Measurements from ENCODE around the gene CREB5. TPM values are rescaled to one million over a fixed set of nuclear protein-coding genes. Genes with fewer than 3 reads are reported as not detected.

The CREB5 gene
- total RNA-seq, 1 experiment from 2014 or later, result 5.2 TPM

DNA sequence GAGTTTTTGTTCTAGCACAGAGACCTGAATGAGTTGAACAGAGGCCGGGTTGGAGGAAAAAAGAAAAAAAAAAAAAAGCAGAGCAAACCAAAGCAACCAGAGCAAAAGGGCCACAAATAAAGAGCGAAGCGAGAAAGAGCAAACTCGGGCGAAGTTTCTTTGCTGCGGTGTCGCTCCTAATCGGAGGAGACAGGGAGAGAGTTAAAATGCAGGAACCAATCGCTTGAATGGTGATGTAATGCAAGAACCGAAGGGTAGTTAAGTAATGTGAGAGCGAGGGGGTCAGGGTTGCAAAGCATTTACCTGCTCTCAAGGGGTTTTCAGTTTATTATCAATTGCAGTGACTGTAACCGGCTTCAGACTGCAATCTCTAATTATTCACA is 274.1 kb downstream of the CREB5 start:
- peak overlapping the region; percentile 77 for H3K4me3 ChIP-seq (ENCODE audit: low read length)
- intact Hi-C loops (cut with micrococcal nuclease), result loop anchor here (1.0 to 5.0 kb wide), 8 partner anchors 20 to 166 kb away; no protein-coding TSS in a partner anchor
- H2AFZ ChIP-seq (ENCODE audit: low read length), result peak overlapping the region; percentile 85
- no peaks in the 10 kb centered on the region for H3K9me2 ChIP-seq (replicated peaks; ENCODE audit: low read length)
- H3K4me1 ChIP-seq (ENCODE audit: insufficient read depth, low read length), result peaks cover 31% of the 10 kb centered on the region
- H4K20me1 ChIP-seq (ENCODE audit: low read length), result no peaks in the 10 kb centered on the region
- DNase-seq (peak; percentile 58), ATAC-seq (peak; percentile 50)
- H3K36me3 ChIP-seq (ENCODE audit: low read depth, low read length), result no peaks in the 10 kb centered on the region
- TSS peak; percentile 83 for BruUV-seq (replicated peaks)
- H3K9ac ChIP-seq (ENCODE audit: low read length), result peak overlapping the region; percentile 81
- peaks cover 5% of the 10 kb centered on the region for H3F3A ChIP-seq (ENCODE audit: low read length, unreplicated experiment)
- H3K79me2 ChIP-seq (ENCODE audit: low read length), result peaks cover 13% of the 10 kb centered on the region
- peak overlapping the region; percentile 93 for H3K4me2 ChIP-seq (ENCODE audit: low read length)
- TF ChIP-seq, protein P1, sequence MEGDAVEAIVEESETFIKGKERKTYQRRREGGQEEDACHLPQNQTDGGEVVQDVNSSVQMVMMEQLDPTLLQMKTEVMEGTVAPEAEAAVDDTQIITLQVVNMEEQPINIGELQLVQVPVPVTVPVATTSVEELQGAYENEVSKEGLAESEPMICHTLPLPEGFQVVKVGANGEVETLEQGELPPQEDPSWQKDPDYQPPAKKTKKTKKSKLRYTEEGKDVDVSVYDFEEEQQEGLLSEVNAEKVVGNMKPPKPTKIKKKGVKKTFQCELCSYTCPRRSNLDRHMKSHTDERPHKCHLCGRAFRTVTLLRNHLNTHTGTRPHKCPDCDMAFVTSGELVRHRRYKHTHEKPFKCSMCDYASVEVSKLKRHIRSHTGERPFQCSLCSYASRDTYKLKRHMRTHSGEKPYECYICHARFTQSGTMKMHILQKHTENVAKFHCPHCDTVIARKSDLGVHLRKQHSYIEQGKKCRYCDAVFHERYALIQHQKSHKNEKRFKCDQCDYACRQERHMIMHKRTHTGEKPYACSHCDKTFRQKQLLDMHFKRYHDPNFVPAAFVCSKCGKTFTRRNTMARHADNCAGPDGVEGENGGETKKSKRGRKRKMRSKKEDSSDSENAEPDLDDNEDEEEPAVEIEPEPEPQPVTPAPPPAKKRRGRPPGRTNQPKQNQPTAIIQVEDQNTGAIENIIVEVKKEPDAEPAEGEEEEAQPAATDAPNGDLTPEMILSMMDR (conservative IDR thresholded peaks at IDR 0.05; ENCODE audit: low read depth, low read length), result no peak
- no peak for TF ChIP-seq EZH2 (IDR thresholded peaks at IDR 0.05; ENCODE audit: low read length, unreplicated experiment)
- TF ChIP-seq EZH2phosphoT487 (IDR thresholded peaks at IDR 0.05; ENCODE audit: borderline replicate concordance, low read length), result no peak
- ChIA-PET POLR2A (ENCODE audit: unreplicated experiment) (interaction anchor here (0.8 to 1.0 kb wide), 3 partner anchors 20 to 43 kb away, joined by 3 to 9 read pairs (median 7); no protein-coding TSS in a partner anchor), CTCF (interaction anchor here (0.6 kb wide), 1 partner anchor 297 kb away, joined by 7 read pairs; no protein-coding TSS in a partner anchor)
- H3K9me3 ChIP-seq (ENCODE audit: low read length), result no peaks in the 10 kb centered on the region
- H3K27ac ChIP-seq (ENCODE audit: low read length), result peak overlapping the region; percentile 78
- no peaks in the 10 kb centered on the region for H3K27me3 ChIP-seq (ENCODE audit: low read length)

DNA sequence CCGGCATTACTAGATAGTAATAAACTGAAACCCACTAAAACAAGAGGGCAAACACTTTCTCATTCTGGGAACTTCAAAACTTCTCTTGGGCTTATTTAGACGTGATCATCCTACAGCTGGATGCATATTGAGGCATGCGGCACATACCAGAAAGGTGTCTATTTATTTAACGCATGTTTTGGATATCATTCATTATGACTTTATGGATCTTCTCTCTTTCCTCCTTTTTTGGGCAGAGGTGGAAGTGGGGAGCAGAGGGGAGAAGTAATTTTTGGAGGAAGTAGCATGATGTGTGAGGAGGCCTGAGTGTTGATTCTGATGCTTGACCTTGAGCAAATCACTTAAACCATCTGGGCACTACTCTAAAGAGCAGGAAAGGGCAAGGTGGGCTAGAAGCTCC is 275.2 kb downstream of the CREB5 start:
- H3F3A ChIP-seq (ENCODE audit: low read length, unreplicated experiment), result peaks cover 5% of the 10 kb centered on the region
- no peak overlapping the region for H3K27ac ChIP-seq (ENCODE audit: low read length)
- peaks cover 13% of the 10 kb centered on the region for H3K79me2 ChIP-seq (ENCODE audit: low read length)
- H3K36me3 ChIP-seq (ENCODE audit: low read depth, low read length), result no peaks in the 10 kb centered on the region
- peak overlapping the region; percentile 93 for H3K4me2 ChIP-seq (ENCODE audit: low read length)
- no peaks in the 10 kb centered on the region for H3K9me3 ChIP-seq (ENCODE audit: low read length)
- DNase-seq, result no peak
- intact Hi-C loops (cut with micrococcal nuclease), result loop anchor here (2.0 to 5.0 kb wide), 5 partner anchors 60 to 165 kb away; no protein-coding TSS in a partner anchor
- peaks cover 31% of the 10 kb centered on the region for H3K4me1 ChIP-seq (ENCODE audit: insufficient read depth, low read length)
- ChIA-PET POLR2A (ENCODE audit: unreplicated experiment) (no interaction called here), CTCF (no interaction called here)
- H3K9ac ChIP-seq (ENCODE audit: low read length), result no peak overlapping the region
- H4K20me1 ChIP-seq (ENCODE audit: low read length), result no peaks in the 10 kb centered on the region
- H3K9me2 ChIP-seq (replicated peaks; ENCODE audit: low read length), result no peaks in the 10 kb centered on the region
- TF ChIP-seq, protein P1 (conservative IDR thresholded peaks at IDR 0.05; ENCODE audit: low read depth, low read length), result no peak
- no peak for TF ChIP-seq EZH2 (IDR thresholded peaks at IDR 0.05; ENCODE audit: low read length, unreplicated experiment)
- TF ChIP-seq EZH2phosphoT487 (IDR thresholded peaks at IDR 0.05; ENCODE audit: borderline replicate concordance, low read length), result no peak
- no peak for ATAC-seq
- H3K27me3 ChIP-seq (ENCODE audit: low read length), result no peaks in the 10 kb centered on the region
- H2AFZ ChIP-seq (ENCODE audit: low read length), result no peak overlapping the region
- BruUV-seq (replicated peaks), result no TSS peak
- H3K4me3 ChIP-seq (ENCODE audit: low read length), result peak overlapping the region; percentile 77

DNA sequence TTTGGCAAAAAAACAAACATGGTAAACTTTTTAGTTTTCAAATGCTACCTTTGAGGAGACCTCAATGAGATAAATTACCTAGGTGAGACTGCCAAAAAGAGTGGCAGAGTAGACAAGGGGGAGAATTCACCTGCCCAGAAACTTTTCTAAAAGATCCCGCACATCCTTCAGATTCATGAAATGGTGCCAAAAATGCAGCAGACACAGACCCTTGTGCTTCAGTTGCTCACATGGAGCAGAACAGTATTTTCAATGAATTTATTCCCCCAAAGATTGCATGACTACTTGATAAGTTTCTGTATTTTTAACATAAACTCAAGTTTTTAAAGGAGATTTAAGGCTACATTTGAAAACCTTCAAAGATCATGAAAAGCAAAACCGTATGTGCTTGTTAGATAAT is 275.9 kb downstream of the CREB5 start:
- ChIA-PET POLR2A (ENCODE audit: unreplicated experiment) (interaction anchor here (0.6 to 0.7 kb wide), 3 partner anchors 24 to 875 kb away, joined by 3 to 5 read pairs (median 3); partner anchors contain the start of gene PRR15), CTCF (no interaction called here)
- Histone ChIP-seq H3K4me1 (ENCODE audit: insufficient read depth, low read length) (peaks cover 31% of the 10 kb centered on the region), H3F3A (ENCODE audit: low read length, unreplicated experiment) (peaks cover 5% of the 10 kb centered on the region), H3K27me3 (ENCODE audit: low read length) (no peaks in the 10 kb centered on the region), H3K27ac (ENCODE audit: low read length) (no peak overlapping the region), H3K9ac (ENCODE audit: low read length) (no peak overlapping the region), H2AFZ (ENCODE audit: low read length) (no peak overlapping the region), H3K9me2 (replicated peaks; ENCODE audit: low read length) (no peaks in the 10 kb centered on the region), H3K4me3 (ENCODE audit: low read length) (peak overlapping the region; percentile 5; the same call in 1 of the 2 replicates), H3K9me3 (ENCODE audit: low read length) (no peaks in the 10 kb centered on the region), H3K79me2 (ENCODE audit: low read length) (peaks cover 13% of the 10 kb centered on the region), H4K20me1 (ENCODE audit: low read length) (no peaks in the 10 kb centered on the region), H3K36me3 (ENCODE audit: low read depth, low read length) (no peaks in the 10 kb centered on the region), H3K4me2 (ENCODE audit: low read length) (peak overlapping the region; percentile 93)
- DNase-seq (no peak), ATAC-seq (no peak)
- no TSS peak for BruUV-seq (replicated peaks)
- TF ChIP-seq, protein P1 (conservative IDR thresholded peaks at IDR 0.05; ENCODE audit: low read depth, low read length), result no peak
- TF ChIP-seq EZH2 (IDR thresholded peaks at IDR 0.05; ENCODE audit: low read length, unreplicated experiment) (no peak), EZH2phosphoT487 (IDR thresholded peaks at IDR 0.05; ENCODE audit: borderline replicate concordance, low read length) (no peak)
- intact Hi-C loops (cut with micrococcal nuclease), result loop anchor here (5.0 kb wide), 4 partner anchors 59 to 164 kb away; no protein-coding TSS in a partner anchor

Data from PC-3 (cell line).